H1 (cell line): ENCODE data around the gene TBC1D4. TPM values are rescaled to one million over a fixed set of nuclear protein-coding genes. Genes with fewer than 3 reads are reported as not detected.

Experiments
- CBX8 ChIP-seq: fragments of 300-800, 300-1000 bp; sonication (generic); IDR thresholded peaks from 2 replicates; pipeline ENCODE4 v1.7.1; 2016; ENCODE audit warnings: low read depth, low read length, borderline replicate concordance
- HDAC2 ChIP-seq, 2 experiments: fragments of 300-600 bp in 1 of 2; sonication (generic) in 1 of 2; IDR thresholded peaks; 2 replicates each; pipeline ENCODE4 v1.6.1; 2011 to 2012; ENCODE audit warnings: low read depth in 2 of 2, low read length in 2 of 2, mild to moderate bottlenecking in 2 of 2, moderate library complexity in 2 of 2, borderline replicate concordance in 1 of 2, inconsistent platforms in 1 of 2
- MAFK ChIP-seq: IDR thresholded peaks from 2 replicates; pipeline ENCODE4 v1.6.1; 2012; ENCODE audit warnings: low read depth, mild to moderate bottlenecking, improper control_type of control experiment, low read length
- NRF1 ChIP-seq: IDR thresholded peaks from 2 replicates; pipeline ENCODE4 v1.6.1; 2011; ENCODE audit warnings: mild to moderate bottlenecking, low read depth, low read length, improper control_type of control experiment
- RNF2 ChIP-seq: fragments of 200-900, 300-1000 bp; sonication (generic); IDR thresholded peaks from 2 replicates; pipeline ENCODE4 v1.7.1; 2016; ENCODE audit warnings: borderline replicate concordance, low read depth, mild to moderate bottlenecking, antibody characterized with exemption, low read length; ENCODE audit not compliant: poor library complexity, severe bottlenecking; ENCODE audit errors: missing control alignments
- TAF7 ChIP-seq: optimal IDR thresholded peaks from 2 replicates; pipeline ENCODE3; 2011; ENCODE audit warnings: low read depth, mild to moderate bottlenecking, inconsistent platforms, low read length, moderate library complexity, borderline replicate concordance
- polyA plus RNA-seq, 7 experiments: library from polyadenylated mRNA; depleted of rRNA in 3 of 7; stranded (reverse) in 5 of 7; unstranded in 2 of 7; fragments of >200 nt in 5 of 7; fragments of 200-250 nt in 2 of 7; gene quantifications; 1 replicate in 5 of 7; 2 replicates in 1 of 7; 4 replicates in 1 of 7; pipeline versions ENCODE4 v1.2.1 to v1.2.3, GENCODE V29; 2011 to 2013; ENCODE audit warnings: missing spikeins in 2 of 7, mixed read lengths in 2 of 7
- total RNA-seq: library from RNA; stranded (reverse); fragmentation: NEBNext Ultra II Directional; extraction: Animal tissue kit (Norgen Biotek cat#: 25700); gene quantifications from 2 replicates; pipeline ENCODE4 v1.2.1, GENCODE V29; 2021

TBC1D4 gene
- total and polyA plus RNA-seq, 2 of the 8 experiments (the other 6 are each of a cell fraction or from before 2014, with no cell fraction given), result 16.7 to 39.0 TPM

GRCh38 chr13:75444016-75444415 lies 38.0 kb downstream of the TBC1D4 start (continued):
- TF ChIP-seq HDAC2 (IDR thresholded peaks at IDR 0.05; ENCODE audit: borderline replicate concordance in 1 of 2, low read depth in 2 of 2, low read length in 2 of 2) (no peak), RNF2 (no peak), NRF1 (no peak), CBX8 (no peak), TAF7 (no peak), MAFK (no peak)
